ENCODE results near the gene NFKB2.

Gene NFKB2

DNA sequence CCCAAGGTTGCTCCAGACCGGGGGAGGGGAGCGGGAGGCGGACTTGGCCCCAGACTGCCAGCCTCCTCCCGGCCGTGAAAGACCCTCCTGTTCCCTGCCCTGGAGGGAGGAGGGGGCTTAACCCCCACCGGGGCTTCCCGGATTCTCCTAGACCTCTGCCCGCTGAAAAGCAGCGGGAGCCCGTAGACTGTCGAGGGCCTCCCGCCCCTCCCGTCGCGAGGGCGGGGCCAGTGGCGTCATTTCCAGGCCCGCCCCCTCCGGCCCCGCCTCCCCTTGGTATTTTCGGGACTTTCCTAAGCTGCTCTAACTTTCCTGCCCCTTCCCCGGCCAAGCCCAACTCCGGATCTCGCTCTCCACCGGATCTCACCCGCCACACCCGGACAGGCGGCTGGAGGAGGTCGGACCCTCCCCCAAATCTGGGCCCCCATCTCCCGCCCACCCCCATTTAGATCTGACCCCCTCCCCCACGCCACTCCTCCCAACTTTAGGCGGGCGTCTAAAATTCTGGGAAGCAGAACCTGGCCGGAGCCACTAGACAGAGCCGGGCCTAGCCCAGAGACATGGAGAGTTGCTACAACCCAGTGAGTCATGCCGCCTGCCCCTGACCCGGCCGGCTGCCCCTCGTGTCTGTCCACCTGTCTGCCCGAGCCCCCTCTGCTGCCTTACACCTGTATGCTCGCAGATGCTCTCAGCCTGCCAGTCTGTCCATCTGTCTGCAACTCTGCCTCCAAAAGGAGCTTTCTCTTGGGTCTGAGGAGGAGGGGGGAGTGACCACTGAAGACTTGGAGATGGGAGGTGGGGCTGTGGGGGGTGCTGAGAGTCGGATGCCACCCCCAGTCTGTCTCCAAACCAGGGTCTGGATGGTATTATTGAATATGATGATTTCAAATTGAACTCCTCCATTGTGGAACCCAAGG is at the start of gene NFKB2:
TSS of gene NFKB2 (plus strand) at position 306 of the 917 bp plus-strand sequence. CDS start at position 561, 255 bp downstream.
- Histone ChIP-seq H3K27me3 (replicated peaks; ENCODE audit: control insufficient read depth, insufficient read depth, low read length) (no peaks in the 10 kb centered on the region), H3K36me3 (ENCODE audit: control insufficient read depth, insufficient read depth, low read length) (peaks cover 29% of the 10 kb centered on the region), H3K4me3 (replicated peaks; ENCODE audit: low read depth, low read length) (peak within 1 kb of the TSS; percentile 95)
- TF ChIP-seq, protein P1, sequence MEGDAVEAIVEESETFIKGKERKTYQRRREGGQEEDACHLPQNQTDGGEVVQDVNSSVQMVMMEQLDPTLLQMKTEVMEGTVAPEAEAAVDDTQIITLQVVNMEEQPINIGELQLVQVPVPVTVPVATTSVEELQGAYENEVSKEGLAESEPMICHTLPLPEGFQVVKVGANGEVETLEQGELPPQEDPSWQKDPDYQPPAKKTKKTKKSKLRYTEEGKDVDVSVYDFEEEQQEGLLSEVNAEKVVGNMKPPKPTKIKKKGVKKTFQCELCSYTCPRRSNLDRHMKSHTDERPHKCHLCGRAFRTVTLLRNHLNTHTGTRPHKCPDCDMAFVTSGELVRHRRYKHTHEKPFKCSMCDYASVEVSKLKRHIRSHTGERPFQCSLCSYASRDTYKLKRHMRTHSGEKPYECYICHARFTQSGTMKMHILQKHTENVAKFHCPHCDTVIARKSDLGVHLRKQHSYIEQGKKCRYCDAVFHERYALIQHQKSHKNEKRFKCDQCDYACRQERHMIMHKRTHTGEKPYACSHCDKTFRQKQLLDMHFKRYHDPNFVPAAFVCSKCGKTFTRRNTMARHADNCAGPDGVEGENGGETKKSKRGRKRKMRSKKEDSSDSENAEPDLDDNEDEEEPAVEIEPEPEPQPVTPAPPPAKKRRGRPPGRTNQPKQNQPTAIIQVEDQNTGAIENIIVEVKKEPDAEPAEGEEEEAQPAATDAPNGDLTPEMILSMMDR (IDR thresholded peaks at IDR 0.05; ENCODE audit: insufficient read depth, low read length, poor library complexity, severe bottlenecking), result no peak
- peak; percentile 93 for DNase-seq (ENCODE audit: extremely low read depth, insufficient read length)

DNA sequence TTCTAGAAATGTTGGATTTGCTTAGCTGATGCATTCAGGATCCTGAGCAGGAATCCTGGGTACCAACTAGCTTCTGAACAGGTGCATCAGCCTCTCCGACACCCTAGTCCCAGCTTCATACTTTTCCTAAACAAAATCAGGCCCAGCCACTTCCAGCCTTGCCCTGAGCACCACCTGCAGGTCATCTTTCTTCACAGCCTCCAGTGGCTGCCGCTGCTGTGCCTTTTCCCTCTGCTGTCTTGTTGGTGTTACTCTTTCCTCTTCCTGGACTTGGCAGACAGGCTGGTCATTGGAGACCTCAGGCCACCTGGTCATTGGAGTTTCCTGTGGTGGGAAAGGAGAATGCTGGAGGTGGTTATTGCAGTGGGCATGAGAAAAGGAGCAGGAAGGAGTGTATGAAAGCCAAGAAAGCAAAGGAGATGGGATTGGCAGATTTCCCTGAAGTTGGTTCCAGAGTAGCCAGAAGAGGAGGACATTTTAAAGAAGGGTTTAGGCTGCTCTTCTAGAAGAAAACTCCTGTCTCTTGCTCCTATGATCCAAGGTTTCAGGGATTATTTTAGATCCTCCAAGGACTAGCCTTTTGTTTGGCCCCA is 48.2 kb upstream of the NFKB2 start:
- H3K36me3 ChIP-seq (ENCODE audit: control insufficient read depth, insufficient read depth, low read length), result peaks cover 8% of the 10 kb centered on the region
- no peak overlapping the region for H3K4me3 ChIP-seq (replicated peaks; ENCODE audit: low read depth, low read length)
- TF ChIP-seq, protein P1 (IDR thresholded peaks at IDR 0.05; ENCODE audit: insufficient read depth, low read length, poor library complexity, severe bottlenecking), result peak; percentile 38
- no peak for DNase-seq (ENCODE audit: extremely low read depth, insufficient read length)
- H3K27me3 ChIP-seq (replicated peaks; ENCODE audit: control insufficient read depth, insufficient read depth, low read length), result no peaks in the 10 kb centered on the region

DNA sequence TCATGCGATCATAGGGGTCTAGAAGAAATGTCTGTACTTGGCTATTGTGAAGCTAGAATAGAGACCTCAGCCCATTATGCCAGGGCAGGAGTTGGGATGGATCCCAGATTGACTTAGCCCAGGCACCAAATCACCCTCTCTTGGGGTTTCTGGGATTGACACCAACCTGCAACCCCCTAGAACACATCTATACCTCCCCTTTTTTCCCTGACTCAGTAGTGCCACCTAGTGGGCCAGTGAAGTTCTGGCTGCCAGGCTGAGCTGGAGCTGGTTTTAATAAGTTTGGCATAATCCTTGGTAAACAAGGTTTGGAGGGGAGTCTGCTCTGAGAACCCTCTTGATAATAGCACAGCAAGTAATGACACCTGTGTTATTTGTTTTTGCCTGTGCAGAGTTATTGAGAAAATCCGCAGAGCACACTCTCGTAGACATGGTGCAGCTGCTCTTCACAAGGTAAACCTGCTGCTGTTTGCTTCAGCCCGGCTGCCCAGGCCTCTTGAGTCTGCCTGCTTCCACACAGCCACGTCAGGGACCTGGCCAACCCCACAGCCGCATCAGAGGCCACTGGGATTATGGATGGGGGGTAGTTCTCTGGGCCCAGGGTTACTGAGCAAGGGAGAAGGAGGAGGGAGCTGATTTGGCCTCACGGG is 43.3 kb upstream of the NFKB2 start:
- no peaks in the 10 kb centered on the region for H3K27me3 ChIP-seq (replicated peaks; ENCODE audit: control insufficient read depth, insufficient read depth, low read length)
- H3K4me3 ChIP-seq (replicated peaks; ENCODE audit: low read depth, low read length), result no peak overlapping the region
- H3K36me3 ChIP-seq (ENCODE audit: control insufficient read depth, insufficient read depth, low read length), result peaks cover 29% of the 10 kb centered on the region
- DNase-seq (ENCODE audit: extremely low read depth, insufficient read length), result no peak
- TF ChIP-seq, protein P1 (IDR thresholded peaks at IDR 0.05; ENCODE audit: insufficient read depth, low read length, poor library complexity, severe bottlenecking), result peak; percentile 94

DNA sequence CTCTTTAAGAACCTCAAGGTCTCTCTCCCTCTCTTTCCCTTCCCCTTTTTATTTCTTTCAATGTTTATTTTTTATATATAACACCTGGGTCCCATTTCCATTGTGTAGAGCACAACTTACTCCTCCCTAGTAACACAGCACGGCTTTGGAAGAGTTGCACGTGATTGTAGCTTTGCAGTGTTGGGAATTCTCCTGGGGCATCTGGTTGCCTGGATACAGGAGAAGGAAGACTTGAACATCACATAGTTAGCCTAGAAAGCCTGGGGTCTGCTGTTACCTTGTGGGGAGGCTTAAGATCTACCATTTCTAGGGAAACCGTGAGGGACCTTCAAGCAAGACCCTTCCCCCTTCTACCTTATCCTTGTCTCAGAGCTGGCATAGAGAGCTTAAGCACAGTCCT is 41.1 kb upstream of the NFKB2 start:
- Histone ChIP-seq H3K36me3 (ENCODE audit: control insufficient read depth, insufficient read depth, low read length) (peaks cover 40% of the 10 kb centered on the region), H3K4me3 (replicated peaks; ENCODE audit: low read depth, low read length) (no peak overlapping the region), H3K27me3 (replicated peaks; ENCODE audit: control insufficient read depth, insufficient read depth, low read length) (no peaks in the 10 kb centered on the region)
- TF ChIP-seq, protein P1 (IDR thresholded peaks at IDR 0.05; ENCODE audit: insufficient read depth, low read length, poor library complexity, severe bottlenecking), result no peak
- DNase-seq (ENCODE audit: extremely low read depth, insufficient read length), result no peak

GRCh38 chr10:102358712-102359382 is 36.7 kb upstream of the NFKB2 start:
- DNase-seq (ENCODE audit: extremely low read depth, insufficient read length), result no peak
- TF ChIP-seq, protein P1 (IDR thresholded peaks at IDR 0.05; ENCODE audit: insufficient read depth, low read length, poor library complexity, severe bottlenecking), result no peak
- Histone ChIP-seq H3K27me3 (replicated peaks; ENCODE audit: control insufficient read depth, insufficient read depth, low read length) (no peaks in the 10 kb centered on the region), H3K36me3 (ENCODE audit: control insufficient read depth, insufficient read depth, low read length) (peaks cover 49% of the 10 kb centered on the region), H3K4me3 (replicated peaks; ENCODE audit: low read depth, low read length) (no peak overlapping the region)
